Mucosa of rectum (tissue), 2 donors: Measurements from ENCODE around the gene LSM7.
A peak's percentile ranks its signal among the peaks of the same experiment; 100 is the strongest.
"Not testable (repeated sequence)": the region's sequence is repeated elsewhere in the genome, so short reads cannot be mapped to it uniquely, and the experiment has no call there.

ENCODE experiments used
- H3K27ac ChIP-seq, 2 donors: one replicate each; pipeline ENCODE4 v1.7.0; 2013; ENCODE audit warnings: inconsistent platforms in 2 of 2, low read depth in 2 of 2, low read length in 2 of 2
- H3K27me3 ChIP-seq, 2 donors: one replicate each; pipeline ENCODE4 v1.7.0; 2013; ENCODE audit warnings: low read length in 2 of 2; ENCODE audit not compliant: control insufficient read depth in 2 of 2, insufficient read depth in 2 of 2
- H3K36me3 ChIP-seq, 2 donors: one replicate each; pipeline ENCODE4 v1.7.0; 2013; ENCODE audit warnings: low read length in 2 of 2; ENCODE audit not compliant: control insufficient read depth in 2 of 2, insufficient read depth in 2 of 2
- H3K4me1 ChIP-seq, 2 donors: one replicate each; pipeline ENCODE4 v1.7.0; 2013; ENCODE audit warnings: low read length in 2 of 2, mild to moderate bottlenecking in 1 of 2; ENCODE audit not compliant: control insufficient read depth in 2 of 2, insufficient read depth in 2 of 2
- H3K4me3 ChIP-seq, 2 donors: one replicate each; pipeline ENCODE4 v1.7.0; 2013; ENCODE audit warnings: low read length in 2 of 2
- H3K9ac ChIP-seq, 2 donors: one replicate each; pipeline ENCODE4 v1.7.0; 2013; ENCODE audit warnings: low read length in 2 of 2, low read depth in 1 of 2, mild to moderate bottlenecking in 1 of 2
- H3K9me3 ChIP-seq, 2 donors: one replicate each; pipeline ENCODE4 v1.7.0; 2013; ENCODE audit warnings: low read length in 2 of 2; ENCODE audit not compliant: control insufficient read depth in 2 of 2
- donor health status: healthy.
- donor health status: Normal muscosa, but diverticular disease.

LSM7 gene

DNA sequence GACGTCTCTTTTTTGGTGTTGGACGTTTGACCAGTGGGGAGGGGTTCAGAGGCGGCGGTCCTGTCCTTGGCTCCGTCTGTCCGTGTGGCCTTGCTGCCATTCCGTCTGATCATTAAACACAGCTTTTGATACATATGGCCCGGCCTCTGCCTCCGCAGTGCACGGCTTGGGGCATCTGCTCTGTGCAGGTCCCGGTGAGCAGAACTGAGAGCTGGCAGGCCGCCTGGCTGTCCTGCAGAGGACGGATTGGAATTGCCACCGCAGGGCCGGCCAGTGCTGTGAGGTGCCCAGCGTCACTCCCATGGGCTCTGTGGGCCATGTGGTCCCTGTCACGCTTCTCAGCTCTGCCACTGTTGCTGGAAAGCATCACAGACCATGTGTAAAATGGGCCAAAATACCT, 26.3 kb upstream of the LSM7 start:
- Histone ChIP-seq H3K4me3 (no peak overlapping the region), H3K36me3 (peaks cover 16 to 29% of the 10 kb centered on the region in 2 donors), H3K9ac (no peak overlapping the region), H3K9me3 (no peaks in the 10 kb centered on the region), H3K27ac (no peak overlapping the region), H3K4me1 (no peaks in the 10 kb centered on the region), H3K27me3 (peaks cover 0 to 7% of the 10 kb centered on the region in 2 donors)

DNA sequence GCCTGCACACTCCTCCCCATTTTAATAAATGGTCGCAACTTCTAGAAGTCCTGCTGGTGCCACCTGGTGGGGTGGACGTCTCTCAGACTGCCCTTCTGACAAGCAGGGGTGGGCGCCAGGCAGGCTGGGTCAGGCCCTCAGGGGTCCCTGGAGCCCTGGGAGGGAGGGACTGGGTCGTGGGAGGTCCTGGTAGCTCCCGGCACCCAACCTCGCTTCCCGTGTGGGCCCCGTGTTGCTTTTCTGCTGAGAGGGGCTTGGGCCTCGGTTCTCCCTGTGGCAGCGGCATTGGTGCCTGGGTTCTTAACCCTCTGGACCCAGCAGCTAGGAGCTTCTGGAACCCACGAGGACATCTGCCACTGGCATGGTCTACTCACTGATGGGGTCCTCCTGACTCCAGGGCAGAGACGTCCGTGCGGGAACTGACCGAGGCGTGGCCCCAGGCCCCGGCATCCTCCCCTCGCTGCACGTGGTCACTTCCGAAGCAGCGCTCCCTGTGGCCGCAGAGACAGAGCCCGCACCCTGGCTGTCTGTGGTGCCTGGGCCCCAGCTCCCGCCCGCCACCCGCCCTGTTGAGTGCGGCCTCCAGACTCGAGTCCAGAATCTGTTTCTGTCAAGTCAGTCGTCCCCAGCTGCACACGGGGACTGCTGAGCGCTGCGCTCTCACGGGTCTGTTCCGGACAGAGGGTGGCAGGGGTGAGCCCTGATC, 25.7 kb upstream of the LSM7 start:
- peaks cover 19 to 29% of the 10 kb centered on the region in 2 donors for H3K36me3 ChIP-seq
- H3K27me3 ChIP-seq: peaks cover 0 to 3% of the 10 kb centered on the region in 2 donors
- H3K4me1 ChIP-seq: no peaks in the 10 kb centered on the region
- H3K9ac ChIP-seq: no peak overlapping the region
- no peak overlapping the region for H3K27ac ChIP-seq
- no peak overlapping the region for H3K4me3 ChIP-seq
- H3K9me3 ChIP-seq: no peaks in the 10 kb centered on the region

DNA sequence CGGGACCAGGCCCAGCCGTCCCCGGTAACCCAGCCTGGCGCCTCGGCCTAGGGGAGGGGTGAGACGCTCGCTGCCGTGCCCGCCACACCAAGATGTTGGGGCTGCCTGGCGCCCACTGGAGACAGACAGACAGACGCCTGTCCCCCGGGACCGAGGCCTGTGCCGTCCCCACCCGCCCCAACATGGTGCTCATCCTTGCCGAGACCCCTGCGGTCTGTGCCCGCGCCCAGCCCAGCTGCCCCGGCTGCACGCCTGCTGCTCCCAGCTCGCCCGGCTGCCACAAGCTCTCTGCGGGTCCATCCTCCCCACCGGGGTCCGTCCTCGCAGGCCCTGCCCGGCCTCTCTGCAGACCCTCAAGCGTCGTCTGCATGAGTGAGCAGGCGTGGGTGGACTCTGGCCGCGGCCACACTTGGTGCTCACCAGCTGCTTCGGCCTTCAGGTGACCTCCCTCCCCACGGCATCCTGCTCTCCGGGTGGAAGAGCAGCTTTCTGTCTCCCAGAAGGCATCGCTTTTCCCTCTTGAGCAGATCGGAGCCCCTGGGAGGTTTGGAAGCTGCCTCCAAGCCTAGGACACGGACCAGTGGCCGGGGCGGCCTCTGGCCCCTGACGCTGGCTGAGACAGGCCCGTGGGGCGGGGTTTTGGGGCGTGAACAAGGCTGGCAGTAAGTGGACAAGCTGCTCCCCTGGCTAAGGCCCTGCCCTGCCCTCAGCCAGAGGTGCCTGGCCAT, 24.9 kb upstream of the LSM7 start:
- H3K4me1 ChIP-seq: no peaks in the 10 kb centered on the region
- H3K36me3 ChIP-seq: peaks cover 25 to 36% of the 10 kb centered on the region in 2 donors
- H3K4me3 ChIP-seq: no peak overlapping the region
- H3K27me3 ChIP-seq: no peaks in the 10 kb centered on the region
- no peak overlapping the region for H3K9ac ChIP-seq
- H3K9me3 ChIP-seq: no peaks in the 10 kb centered on the region
- H3K27ac ChIP-seq: no peak overlapping the region

DNA sequence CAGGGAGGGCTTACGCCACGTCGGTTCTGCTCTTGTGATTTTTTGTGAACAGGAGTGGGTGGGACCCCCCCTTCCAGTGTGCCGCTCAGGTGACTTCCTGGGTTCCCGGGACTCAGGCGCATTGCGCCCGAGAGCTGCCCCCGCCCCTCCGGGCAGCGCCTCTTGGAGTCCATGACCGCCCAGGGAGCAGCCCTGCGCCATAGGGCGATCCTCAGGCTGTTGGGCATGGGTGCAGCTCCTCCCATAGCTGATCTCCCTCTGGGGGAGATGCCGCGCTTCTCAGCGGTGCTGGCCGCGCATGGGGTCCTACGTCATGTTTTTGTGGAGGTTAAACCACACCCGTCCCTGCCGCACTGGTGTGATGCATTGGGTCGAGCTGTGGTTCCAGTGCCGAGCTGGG, 23.7 kb upstream of the LSM7 start:
- peaks cover 26 to 37% of the 10 kb centered on the region in 2 donors for H3K36me3 ChIP-seq
- H3K9ac ChIP-seq: no peak overlapping the region
- no peaks in the 10 kb centered on the region for H3K9me3 ChIP-seq
- no peaks in the 10 kb centered on the region for H3K4me1 ChIP-seq
- no peak overlapping the region for H3K27ac ChIP-seq
- H3K4me3 ChIP-seq: no peak overlapping the region
- H3K27me3 ChIP-seq: no peaks in the 10 kb centered on the region

DNA sequence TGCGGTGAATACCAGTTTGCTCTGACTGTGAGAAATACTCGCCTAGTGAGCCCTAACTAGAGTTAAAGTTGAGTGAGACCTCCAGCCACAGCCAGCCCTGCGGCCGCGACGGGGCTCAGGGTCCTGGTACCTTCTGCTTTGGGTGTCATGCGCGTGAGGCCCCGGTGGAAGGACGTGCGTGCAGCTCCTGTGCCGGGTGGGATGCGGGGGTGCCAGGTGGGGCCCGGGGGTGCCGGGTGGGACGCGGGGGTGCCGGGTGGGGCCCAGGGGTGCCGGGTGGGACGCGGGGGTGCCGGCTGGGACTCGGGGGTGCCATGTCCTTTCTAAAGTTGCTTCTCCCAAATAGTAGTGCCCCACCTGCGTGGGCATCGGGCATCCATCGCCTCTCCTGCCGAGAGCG, 23.2 kb upstream of the LSM7 start:
- H3K27ac ChIP-seq: no peak overlapping the region
- H3K27me3 ChIP-seq: no peaks in the 10 kb centered on the region
- no peaks in the 10 kb centered on the region for H3K4me1 ChIP-seq
- H3K9ac ChIP-seq: no peak overlapping the region
- no peaks in the 10 kb centered on the region for H3K9me3 ChIP-seq
- H3K36me3 ChIP-seq: peaks cover 26 to 37% of the 10 kb centered on the region in 2 donors
- H3K4me3 ChIP-seq: no peak overlapping the region

DNA sequence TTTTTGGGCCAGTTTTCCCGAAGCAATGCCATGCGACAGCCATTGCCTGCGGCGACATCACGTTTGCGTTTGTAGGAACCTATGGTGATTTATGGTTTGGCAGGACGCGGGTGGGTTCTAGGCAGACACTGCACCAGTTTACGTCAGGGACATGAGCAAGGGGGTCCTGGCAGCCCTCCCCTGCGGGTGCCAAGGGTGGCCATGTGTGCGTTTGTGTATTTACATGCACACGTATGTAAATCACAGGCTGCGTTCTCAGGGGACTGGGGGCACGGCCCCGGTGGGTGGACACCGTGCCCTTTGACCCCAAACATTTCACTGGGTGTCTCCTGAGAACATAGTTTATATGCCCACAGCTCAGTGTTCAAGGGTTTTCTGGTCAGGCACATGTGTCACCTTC, 22.3 kb upstream of the LSM7 start:
- no peak overlapping the region for H3K27ac ChIP-seq
- no peak overlapping the region for H3K4me3 ChIP-seq
- H3K27me3 ChIP-seq: no peaks in the 10 kb centered on the region
- H3K4me1 ChIP-seq: peaks cover 2 to 6% of the 10 kb centered on the region in 2 donors
- H3K9me3 ChIP-seq: no peaks in the 10 kb centered on the region
- no peak overlapping the region for H3K9ac ChIP-seq
- H3K36me3 ChIP-seq: peaks cover 26 to 37% of the 10 kb centered on the region in 2 donors

DNA sequence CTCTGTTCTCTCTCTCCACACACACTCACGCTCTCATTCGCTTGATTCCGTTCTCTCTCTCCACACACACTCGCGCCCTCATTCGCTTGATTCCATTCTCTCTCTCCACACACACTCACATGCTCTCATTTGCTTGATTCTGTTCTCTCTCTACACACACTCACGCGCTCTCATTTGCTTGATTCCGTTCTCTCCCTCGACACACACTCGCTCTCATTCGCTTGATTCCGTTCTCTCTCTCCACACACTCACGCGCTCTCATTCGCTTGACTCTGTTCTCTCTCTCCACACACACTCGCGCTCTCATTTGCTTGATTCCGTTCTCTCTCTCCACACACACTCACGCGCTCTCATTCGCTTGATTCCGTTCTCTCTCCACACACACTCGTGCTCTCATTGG, 21.4 kb upstream of the LSM7 start:
- not testable (repeated sequence) for H3K9me3 ChIP-seq, H3K27me3 ChIP-seq

DNA sequence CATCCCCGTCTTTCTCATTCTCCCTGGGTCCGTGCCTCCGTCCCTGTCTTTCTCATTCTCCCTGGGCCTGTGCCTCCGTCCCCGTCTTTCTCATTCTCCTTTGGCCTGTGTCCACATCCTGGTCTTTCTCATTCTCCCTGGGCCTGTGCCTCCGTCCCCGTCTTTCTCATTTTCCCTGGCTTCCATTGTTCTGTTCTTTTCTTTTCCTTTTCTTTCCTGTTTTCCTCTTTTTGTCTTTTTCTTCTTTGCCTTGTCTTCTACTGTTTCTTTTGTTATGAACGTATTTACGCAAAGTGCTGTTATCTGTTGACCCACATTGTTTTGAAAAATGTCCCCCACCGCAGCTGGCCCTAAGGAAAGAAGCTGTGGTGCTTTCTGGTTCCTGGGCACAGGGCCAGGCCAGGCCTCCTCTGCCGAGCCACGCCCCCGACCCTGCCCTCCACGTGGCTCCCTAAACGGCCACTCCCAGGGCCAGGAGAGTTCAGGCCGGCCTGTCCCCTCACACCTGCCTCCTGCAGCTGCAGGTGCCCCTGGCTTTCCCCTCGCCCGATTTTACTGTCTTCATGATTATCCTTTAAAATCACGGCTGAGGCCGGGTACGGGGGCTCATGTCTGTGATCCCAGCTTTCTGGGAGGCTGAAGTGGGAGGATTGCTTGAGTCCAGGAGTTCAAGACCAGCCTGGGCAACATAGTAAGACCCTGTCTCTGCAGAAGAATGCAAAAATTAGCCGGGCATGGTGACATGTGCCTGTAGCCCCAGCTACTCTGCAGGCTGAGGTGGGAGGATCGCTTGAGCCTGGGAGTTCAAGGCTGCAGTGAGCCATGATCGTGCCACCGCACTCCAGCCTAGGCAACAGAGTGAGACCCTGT, 17.6 kb upstream of the LSM7 start:
- Histone ChIP-seq H3K9ac (no peak overlapping the region), H3K27me3 (no peaks in the 10 kb centered on the region), H3K27ac (peak overlapping the region in 1 of 2 donors; percentile 48), H3K36me3 (peaks cover 29 to 35% of the 10 kb centered on the region in 2 donors), H3K9me3 (no peaks in the 10 kb centered on the region), H3K4me3 (no peak overlapping the region), H3K4me1 (peaks cover 3 to 7% of the 10 kb centered on the region in 2 donors)

More for the DNA sequence above, 21.4 kb upstream of the LSM7 start:
- not testable (repeated sequence) for H3K4me1 ChIP-seq, H3K27ac ChIP-seq, H3K4me3 ChIP-seq, H3K9ac ChIP-seq
- peaks cover 27 to 37% of the 10 kb centered on the region in 2 donors for H3K36me3 ChIP-seq

DNA sequence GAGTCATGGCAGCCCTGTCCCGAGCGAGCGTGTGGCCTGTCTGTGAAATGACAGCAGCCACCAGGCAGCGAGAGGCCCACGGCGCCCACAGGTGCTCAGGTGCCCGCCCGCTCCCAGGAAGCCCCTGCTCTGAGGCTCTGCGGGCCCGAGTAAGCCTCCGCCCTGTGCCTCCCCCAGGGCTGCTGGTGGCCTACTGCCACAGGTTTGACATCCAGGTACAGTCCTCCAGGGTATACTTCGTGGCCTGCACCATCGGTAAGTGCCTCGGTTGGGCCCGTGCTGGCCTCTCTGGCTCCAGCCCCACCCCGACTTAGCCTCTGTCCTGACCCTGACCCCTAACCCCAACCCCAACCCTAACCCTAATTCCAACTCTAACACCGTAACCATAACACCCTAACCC, 16.7 kb upstream of the LSM7 start:
- peaks cover 23 to 29% of the 10 kb centered on the region in 2 donors for H3K36me3 ChIP-seq
- no peaks in the 10 kb centered on the region for H3K27me3 ChIP-seq
- H3K9me3 ChIP-seq: no peaks in the 10 kb centered on the region
- H3K4me3 ChIP-seq: no peak overlapping the region
- no peak overlapping the region for H3K9ac ChIP-seq
- no peak overlapping the region for H3K27ac ChIP-seq
- peaks cover 3 to 7% of the 10 kb centered on the region in 2 donors for H3K4me1 ChIP-seq
